ENCODE measurements around the gene LDB2. TPM values are rescaled to one million over a fixed set of nuclear protein-coding genes. Genes with fewer than 3 reads are reported as not detected.

LDB2 gene
- total RNA-seq, 1 donor from 2014 or later = not detected

DNA sequence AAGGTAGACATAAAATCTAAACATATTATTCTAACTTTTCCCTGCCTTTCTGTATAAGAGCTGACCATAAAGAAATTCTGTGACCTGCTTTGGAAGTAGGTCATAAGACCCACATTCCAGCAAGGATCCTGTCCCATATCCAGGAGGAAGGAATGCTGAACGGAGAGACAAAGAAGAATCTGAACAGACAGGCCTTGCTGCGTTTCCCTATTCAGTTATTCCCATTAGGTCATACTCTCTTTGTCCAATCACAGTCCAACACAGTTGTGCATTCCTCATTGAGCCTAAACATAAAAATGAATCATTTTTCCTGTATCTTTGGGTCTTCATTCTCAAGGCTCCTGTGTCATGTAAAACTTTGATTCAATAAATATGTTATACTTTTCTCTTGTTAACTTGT lies 384.6 kb downstream of the LDB2 start:
- no peaks in the 10 kb centered on the region for H3K27me3 Mint-ChIP-seq
- H3K4me3 Mint-ChIP-seq (ENCODE audit: low read depth) = no peak overlapping the region
- no peak overlapping the region for H3K27ac Mint-ChIP-seq
- DNase-seq (ENCODE audit: low spot score, unreplicated experiment) = no peak
- H3K36me3 Mint-ChIP-seq (ENCODE audit: insufficient read depth) = no peaks in the 10 kb centered on the region
- peaks cover 3% of the 10 kb centered on the region for H3K9me3 Mint-ChIP-seq (ENCODE audit: low read depth)
- TF ChIP-seq, protein P1, sequence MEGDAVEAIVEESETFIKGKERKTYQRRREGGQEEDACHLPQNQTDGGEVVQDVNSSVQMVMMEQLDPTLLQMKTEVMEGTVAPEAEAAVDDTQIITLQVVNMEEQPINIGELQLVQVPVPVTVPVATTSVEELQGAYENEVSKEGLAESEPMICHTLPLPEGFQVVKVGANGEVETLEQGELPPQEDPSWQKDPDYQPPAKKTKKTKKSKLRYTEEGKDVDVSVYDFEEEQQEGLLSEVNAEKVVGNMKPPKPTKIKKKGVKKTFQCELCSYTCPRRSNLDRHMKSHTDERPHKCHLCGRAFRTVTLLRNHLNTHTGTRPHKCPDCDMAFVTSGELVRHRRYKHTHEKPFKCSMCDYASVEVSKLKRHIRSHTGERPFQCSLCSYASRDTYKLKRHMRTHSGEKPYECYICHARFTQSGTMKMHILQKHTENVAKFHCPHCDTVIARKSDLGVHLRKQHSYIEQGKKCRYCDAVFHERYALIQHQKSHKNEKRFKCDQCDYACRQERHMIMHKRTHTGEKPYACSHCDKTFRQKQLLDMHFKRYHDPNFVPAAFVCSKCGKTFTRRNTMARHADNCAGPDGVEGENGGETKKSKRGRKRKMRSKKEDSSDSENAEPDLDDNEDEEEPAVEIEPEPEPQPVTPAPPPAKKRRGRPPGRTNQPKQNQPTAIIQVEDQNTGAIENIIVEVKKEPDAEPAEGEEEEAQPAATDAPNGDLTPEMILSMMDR (IDR thresholded peaks at IDR 0.05; ENCODE audit: unreplicated experiment) = no peak
- H3K4me1 Mint-ChIP-seq (ENCODE audit: low read depth) = no peaks in the 10 kb centered on the region

DNA sequence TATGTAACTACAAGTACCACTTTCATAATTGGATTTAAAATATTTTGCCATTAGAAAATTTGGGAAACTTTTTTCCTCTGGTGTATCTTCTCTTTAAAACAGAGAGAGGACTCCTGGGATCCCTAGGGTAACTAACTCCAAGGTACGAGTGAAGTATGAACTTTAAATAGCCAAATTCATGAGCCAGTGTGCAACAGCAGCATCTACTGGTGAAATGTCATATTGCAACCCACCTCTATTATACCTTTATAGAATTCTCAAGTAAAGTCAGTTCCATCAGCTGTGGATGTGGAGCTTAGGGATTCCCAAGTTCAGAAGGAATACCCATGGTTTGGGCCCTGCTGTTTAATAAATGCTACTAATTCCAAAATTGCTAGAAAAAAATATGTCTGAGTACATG lies 389.5 kb downstream of the LDB2 start:
- H3K9me3 Mint-ChIP-seq (ENCODE audit: low read depth) = peaks cover 3% of the 10 kb centered on the region
- H3K36me3 Mint-ChIP-seq (ENCODE audit: insufficient read depth) = no peaks in the 10 kb centered on the region
- H3K27ac Mint-ChIP-seq = no peak overlapping the region
- no peak overlapping the region for H3K4me3 Mint-ChIP-seq (ENCODE audit: low read depth)
- TF ChIP-seq, protein P1 (IDR thresholded peaks at IDR 0.05; ENCODE audit: unreplicated experiment) = peak; percentile 26
- DNase-seq (ENCODE audit: low spot score, unreplicated experiment) = no peak
- peaks cover 17% of the 10 kb centered on the region for H3K27me3 Mint-ChIP-seq
- no peaks in the 10 kb centered on the region for H3K4me1 Mint-ChIP-seq (ENCODE audit: low read depth)

DNA sequence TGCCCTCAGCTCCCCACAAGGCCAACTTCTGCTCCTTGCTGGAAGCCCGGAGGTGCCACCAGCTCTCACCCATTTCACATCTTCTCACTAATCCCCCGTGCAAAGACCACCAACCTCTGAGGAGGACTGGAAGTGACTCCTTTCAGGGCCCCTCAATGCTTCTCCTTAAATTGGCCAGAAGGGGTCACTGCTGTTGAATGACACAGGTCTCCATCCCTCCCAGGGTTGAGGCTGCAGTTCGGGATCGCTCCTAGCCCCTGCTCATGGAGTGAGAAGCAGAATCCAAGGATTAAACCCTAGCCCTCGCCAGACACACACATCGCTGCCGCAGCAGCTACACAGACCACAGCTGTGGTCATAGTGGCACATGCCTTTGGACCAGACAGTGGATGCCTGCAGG lies 392.7 kb downstream of the LDB2 start:
- DNase-seq (ENCODE audit: low spot score, unreplicated experiment) = no peak
- H3K4me3 Mint-ChIP-seq (ENCODE audit: low read depth) = no peak overlapping the region

DNA sequence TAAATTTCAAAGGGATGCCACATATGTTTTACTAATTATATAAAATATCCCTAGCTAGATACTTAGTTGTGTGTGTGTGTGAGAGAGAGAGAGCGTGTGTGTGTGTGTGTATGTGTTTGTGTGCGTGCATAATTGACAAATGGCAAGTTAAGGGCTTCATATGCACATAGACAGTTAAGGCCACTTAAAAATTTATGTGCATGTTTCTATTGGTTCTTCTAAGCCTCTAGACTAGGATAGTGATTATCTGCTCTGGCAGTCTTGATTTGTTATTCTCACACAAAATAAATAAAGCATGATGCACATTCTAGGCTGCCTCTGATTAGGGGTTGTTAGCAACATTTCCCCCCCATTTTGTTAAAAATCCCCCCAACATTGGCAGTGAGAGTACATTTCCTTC lies 393.2 kb downstream of the LDB2 start:
- H3K9me3 Mint-ChIP-seq (ENCODE audit: low read depth) = peaks cover 3% of the 10 kb centered on the region
- H3K27ac Mint-ChIP-seq = no peak overlapping the region
- no peak for DNase-seq (ENCODE audit: low spot score, unreplicated experiment)
- peaks cover 17% of the 10 kb centered on the region for H3K27me3 Mint-ChIP-seq
- TF ChIP-seq, protein P1 (IDR thresholded peaks at IDR 0.05; ENCODE audit: unreplicated experiment) = no peak
- H3K4me1 Mint-ChIP-seq (ENCODE audit: low read depth) = no peaks in the 10 kb centered on the region
- no peak overlapping the region for H3K4me3 Mint-ChIP-seq (ENCODE audit: low read depth)
- no peaks in the 10 kb centered on the region for H3K36me3 Mint-ChIP-seq (ENCODE audit: insufficient read depth)

More for the DNA sequence above, 392.7 kb downstream of the LDB2 start:
- no peak overlapping the region for H3K27ac Mint-ChIP-seq
- no peaks in the 10 kb centered on the region for H3K36me3 Mint-ChIP-seq (ENCODE audit: insufficient read depth)
- peaks cover 3% of the 10 kb centered on the region for H3K9me3 Mint-ChIP-seq (ENCODE audit: low read depth)
- H3K4me1 Mint-ChIP-seq (ENCODE audit: low read depth) = no peaks in the 10 kb centered on the region
- TF ChIP-seq, protein P1 (IDR thresholded peaks at IDR 0.05; ENCODE audit: unreplicated experiment) = peak; percentile 50
- peaks cover 17% of the 10 kb centered on the region for H3K27me3 Mint-ChIP-seq

DNA sequence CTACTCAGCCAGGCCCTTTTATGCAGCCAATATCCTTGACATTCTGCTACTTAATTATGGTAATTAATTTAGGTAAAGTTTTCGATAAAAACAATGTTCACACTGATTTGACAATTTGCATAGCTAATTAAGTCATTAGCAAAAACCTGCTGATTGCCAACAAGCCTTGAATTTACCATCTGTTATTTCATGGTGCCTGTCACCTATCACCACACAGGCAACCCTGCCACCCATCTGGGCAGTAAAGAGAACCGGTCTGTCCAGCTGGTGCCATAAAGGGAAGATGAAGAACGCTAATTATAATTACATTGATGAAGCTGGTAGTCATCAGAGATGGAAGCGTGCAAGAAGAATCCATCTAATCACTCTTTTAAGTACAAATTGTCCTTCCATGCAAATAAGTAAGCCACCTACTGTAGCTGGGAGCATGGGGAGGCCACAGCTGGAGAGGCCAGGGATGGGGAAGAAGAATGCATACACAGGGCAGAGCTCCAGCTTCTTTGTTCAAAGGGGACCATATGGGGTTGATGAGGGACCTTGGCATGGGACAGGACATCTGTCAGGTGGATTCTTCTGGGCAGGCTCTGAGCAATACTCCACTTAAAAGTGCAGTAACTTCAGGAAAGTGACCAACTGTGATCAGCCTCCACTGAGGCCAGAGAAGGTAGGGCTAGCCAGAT lies 394.9 kb downstream of the LDB2 start:
- peaks cover 17% of the 10 kb centered on the region for H3K27me3 Mint-ChIP-seq
- TF ChIP-seq, protein P1 (IDR thresholded peaks at IDR 0.05; ENCODE audit: unreplicated experiment) = no peak
- H3K4me3 Mint-ChIP-seq (ENCODE audit: low read depth) = no peak overlapping the region
- H3K9me3 Mint-ChIP-seq (ENCODE audit: low read depth) = no peaks in the 10 kb centered on the region
- DNase-seq (ENCODE audit: low spot score, unreplicated experiment) = no peak
- H3K27ac Mint-ChIP-seq = no peak overlapping the region
- H3K36me3 Mint-ChIP-seq (ENCODE audit: insufficient read depth) = no peaks in the 10 kb centered on the region
- H3K4me1 Mint-ChIP-seq (ENCODE audit: low read depth) = no peaks in the 10 kb centered on the region

All from progenitor cell of endocrine pancreas (in vitro differentiated cells).